Progenitor cell of endocrine pancreas (in vitro differentiated cells): ENCODE results near the gene CRIP3. TPM values are rescaled to one million over a fixed set of nuclear protein-coding genes. Genes with fewer than 3 reads are reported as not detected.
A peak's percentile ranks its signal among the peaks of the same experiment; 100 is the strongest.

Experiments
- DNase-seq: peaks from one replicate; pipeline ENCODE4 v3.0.0; 2021; ENCODE audit warnings: low spot score; ENCODE audit not compliant: unreplicated experiment
- H3K27ac Mint-ChIP-seq: 2 replicates; pipeline ENCODE4 v1.8.0; 2021; ENCODE audit warnings: mild to moderate bottlenecking, moderate library complexity, mixed read lengths
- H3K27me3 Mint-ChIP-seq: 2 replicates; pipeline ENCODE4 v1.8.0; 2021; ENCODE audit warnings: mixed read lengths
- H3K36me3 Mint-ChIP-seq: 2 replicates; pipeline ENCODE4 v1.8.0; 2022; ENCODE audit warnings: mixed read lengths; ENCODE audit not compliant: insufficient read depth
- H3K4me1 Mint-ChIP-seq: 2 replicates; pipeline ENCODE4 v1.8.0; 2021; ENCODE audit warnings: low read depth, mixed read lengths
- H3K4me3 Mint-ChIP-seq: 2 replicates; pipeline ENCODE4 v1.8.0; 2021; ENCODE audit warnings: low read depth, mild to moderate bottlenecking, moderate library complexity, mixed read lengths
- H3K9me3 Mint-ChIP-seq: 2 replicates; pipeline ENCODE4 v1.8.0; 2021; ENCODE audit warnings: low read depth, mixed read lengths
- CTCF ChIP-seq: fragments of 200-600 bp; sonication (generic); IDR thresholded peaks from one replicate; pipeline ENCODE4 v1.5.0; 2021; ENCODE audit warnings: antibody characterized with exemption, mild to moderate bottlenecking; ENCODE audit not compliant: unreplicated experiment
- total RNA-seq: library from RNA; stranded (reverse); gene quantifications from 2 replicates; pipeline ENCODE4 v1.2.1, GENCODE V29; 2021

Gene CRIP3
- total RNA-seq, 1 donor from 2014 or later, result 2.3 TPM

DNA sequence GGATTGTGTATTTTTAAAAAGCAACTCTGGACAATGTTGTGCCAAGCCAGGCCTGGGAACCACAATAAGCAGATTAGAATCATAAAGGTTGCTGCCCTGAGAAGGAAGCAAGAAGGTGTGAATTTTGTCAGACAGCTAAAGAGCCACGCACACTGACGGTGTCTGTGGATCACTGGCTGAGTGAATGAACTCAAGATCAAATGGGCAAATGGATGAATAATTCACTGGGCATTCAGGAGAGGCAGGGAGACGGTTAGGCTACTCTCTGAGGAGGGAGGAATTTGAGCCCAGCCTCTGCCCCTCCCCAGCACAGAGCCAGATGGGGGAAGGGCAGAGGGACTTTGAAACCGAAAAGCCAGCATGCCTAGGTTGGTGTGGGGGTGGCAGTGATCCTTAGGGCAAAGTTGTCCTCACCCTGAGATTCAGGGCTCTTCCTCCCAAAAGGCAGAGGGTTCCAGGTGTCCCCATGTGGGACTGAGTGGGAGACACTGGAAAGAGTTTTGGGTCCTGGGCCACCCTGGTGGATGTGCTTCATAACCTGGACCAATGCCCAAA is 30.0 kb downstream of the CRIP3 start:
- no peak for DNase-seq
- no peak for TF ChIP-seq CTCF
- Mint-ChIP-seq H3K36me3 (no peaks in the 10 kb centered on the region), H3K27ac (no peak overlapping the region), H3K9me3 (no peaks in the 10 kb centered on the region), H3K4me3 (no peak overlapping the region), H3K4me1 (peaks cover 7% of the 10 kb centered on the region), H3K27me3 (peaks cover 69% of the 10 kb centered on the region)

DNA sequence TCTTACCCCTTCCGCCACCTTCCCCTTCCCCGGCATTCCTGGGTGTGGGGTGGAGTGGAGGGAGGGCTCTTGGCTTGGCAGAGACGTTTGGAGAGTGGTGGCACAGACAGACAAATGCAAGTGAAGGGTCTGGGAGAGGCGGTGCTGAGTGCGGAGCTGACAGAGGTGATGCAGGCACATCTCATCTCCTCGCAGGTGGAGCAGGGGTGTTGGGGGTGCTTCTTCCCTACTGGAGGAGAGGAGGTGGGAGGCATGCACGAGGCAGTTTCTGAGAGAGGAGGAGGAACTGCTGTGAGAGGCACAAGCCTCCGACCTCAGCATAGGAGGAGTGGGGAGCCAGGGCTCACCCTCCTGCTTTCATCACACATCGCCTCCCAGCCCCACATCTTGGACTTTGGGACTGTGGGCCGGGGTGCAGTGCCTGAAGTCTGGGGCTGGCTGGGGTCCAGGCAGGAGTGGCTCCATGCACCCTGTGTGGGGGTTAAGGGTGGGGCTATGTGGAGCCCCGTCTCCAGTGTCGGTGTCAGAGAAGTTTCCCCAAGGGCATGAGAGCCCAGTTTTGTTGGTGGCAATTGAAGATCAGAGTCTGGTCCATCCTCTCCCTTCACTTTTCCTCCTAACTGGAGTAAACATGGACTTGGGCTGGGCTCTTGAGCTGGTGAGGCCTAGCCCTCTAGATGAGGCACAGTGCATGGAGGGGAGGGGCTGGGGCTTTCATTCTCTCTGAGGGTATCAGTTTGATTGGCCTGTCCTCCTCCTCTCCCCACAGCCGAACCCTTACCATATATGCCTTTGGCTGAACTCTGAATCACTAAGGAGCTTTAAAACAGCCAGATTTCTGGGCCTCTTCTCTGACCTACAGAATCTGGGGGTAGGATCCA is 30.7 kb downstream of the CRIP3 start:
- Mint-ChIP-seq H3K9me3 (no peaks in the 10 kb centered on the region), H3K27me3 (peaks cover 75% of the 10 kb centered on the region), H3K4me3 (no peak overlapping the region), H3K36me3 (no peaks in the 10 kb centered on the region), H3K27ac (no peak overlapping the region), H3K4me1 (peaks cover 7% of the 10 kb centered on the region)
- TF ChIP-seq CTCF, result no peak
- no peak for DNase-seq

DNA sequence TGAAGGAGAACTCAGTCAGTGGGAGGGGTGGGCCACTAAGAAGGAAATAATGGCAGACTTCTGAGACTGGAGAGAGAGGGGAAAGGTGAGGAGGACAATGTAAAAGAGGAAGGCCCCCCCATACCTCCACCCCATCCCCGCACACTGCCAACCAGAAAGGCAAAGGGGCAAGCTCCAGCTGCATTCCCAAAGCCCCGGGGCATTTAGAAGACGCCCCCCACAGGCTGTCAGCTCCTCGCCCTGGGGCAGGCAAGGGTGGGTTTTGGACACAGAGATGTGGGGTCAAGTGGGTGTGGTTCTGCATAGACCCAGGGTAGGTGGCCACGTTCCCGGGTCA is 31.4 kb downstream of the CRIP3 start:
- no peak overlapping the region for H3K4me3 Mint-ChIP-seq
- H3K27ac Mint-ChIP-seq, result no peak overlapping the region
- no peak for TF ChIP-seq CTCF
- no peak for DNase-seq
- H3K27me3 Mint-ChIP-seq, result peaks cover 77% of the 10 kb centered on the region
- peaks cover 7% of the 10 kb centered on the region for H3K4me1 Mint-ChIP-seq
- no peaks in the 10 kb centered on the region for H3K36me3 Mint-ChIP-seq
- H3K9me3 Mint-ChIP-seq, result no peaks in the 10 kb centered on the region

DNA sequence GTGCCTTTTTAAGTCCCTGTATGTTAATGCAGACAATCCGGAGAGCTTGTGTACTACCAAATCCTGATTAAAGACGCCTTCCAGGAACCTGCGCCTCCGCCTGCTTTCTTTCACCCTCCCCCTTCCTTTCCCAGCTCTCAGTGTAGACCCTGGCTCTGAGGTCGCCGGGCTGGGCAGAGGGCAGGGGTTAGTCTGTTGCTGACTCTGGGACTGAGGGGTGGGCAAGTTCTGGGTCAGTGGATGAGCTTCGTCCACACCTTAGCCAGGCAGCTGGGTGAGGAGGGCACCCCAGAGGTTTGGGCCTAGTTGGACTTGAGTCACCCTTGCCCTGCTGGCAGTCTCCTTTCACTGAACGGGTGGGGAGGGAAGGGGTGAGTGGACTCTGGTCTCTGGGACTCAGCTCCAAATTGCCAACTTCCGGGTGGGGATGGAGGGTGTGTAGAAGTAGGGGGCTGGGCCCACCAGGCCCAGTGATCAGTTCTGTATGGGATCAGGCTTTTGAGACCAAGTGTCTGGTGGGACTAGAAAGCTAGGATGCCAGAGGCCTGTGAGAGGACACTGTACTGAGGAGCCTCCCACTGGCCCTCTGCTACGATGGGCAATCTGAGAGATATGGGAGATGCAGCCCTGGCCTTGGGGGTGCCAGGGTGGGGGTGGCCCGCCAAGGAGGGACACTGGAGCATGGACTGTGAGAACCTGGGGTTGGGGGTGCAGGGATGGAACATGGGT is 31.9 kb downstream of the CRIP3 start:
- no peak overlapping the region for H3K27ac Mint-ChIP-seq
- H3K4me3 Mint-ChIP-seq, result no peak overlapping the region
- no peaks in the 10 kb centered on the region for H3K9me3 Mint-ChIP-seq
- H3K27me3 Mint-ChIP-seq, result peaks cover 78% of the 10 kb centered on the region
- TF ChIP-seq CTCF, result no peak
- no peak for DNase-seq
- H3K36me3 Mint-ChIP-seq, result no peaks in the 10 kb centered on the region
- H3K4me1 Mint-ChIP-seq, result peaks cover 7% of the 10 kb centered on the region

DNA sequence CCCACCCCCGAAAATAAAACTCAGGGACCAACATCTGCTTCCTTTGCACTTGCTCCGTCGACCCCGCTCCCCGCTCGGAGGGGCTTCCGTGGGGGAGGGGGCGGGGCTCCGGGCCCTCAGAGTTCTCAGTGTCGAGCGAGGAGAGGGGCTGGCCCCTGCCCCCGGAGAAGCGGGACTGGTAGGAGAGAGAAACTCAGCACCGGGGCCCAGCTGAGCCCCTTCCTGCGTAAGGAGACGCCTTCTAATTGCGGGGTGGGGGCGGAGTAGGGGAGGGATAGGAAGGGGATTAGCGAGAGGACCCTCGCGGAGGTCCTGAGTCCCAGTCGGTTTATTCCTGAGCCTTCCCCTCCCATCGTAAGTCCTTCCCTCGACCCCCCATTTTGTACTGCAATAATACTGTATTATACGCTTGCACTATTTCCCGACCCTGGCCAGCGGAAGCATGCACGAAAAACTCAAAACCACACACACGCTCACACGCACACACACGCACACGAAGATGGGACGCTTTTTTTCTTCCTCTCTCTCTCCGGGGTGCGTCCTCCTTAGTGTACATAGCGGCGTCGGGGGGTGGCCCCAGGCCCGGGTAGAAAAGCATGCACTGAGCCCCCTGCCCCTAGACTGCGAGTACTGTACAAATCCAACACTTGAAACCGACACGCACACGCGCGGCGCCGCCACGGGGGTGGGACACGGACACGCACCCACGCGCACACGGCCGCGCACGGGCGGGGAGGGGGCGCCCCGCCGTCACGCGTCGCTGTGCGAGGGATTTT is 32.6 kb downstream of the CRIP3 start:
- Mint-ChIP-seq H3K27ac (no peak overlapping the region), H3K4me1 (peaks cover 7% of the 10 kb centered on the region), H3K36me3 (no peaks in the 10 kb centered on the region), H3K27me3 (peaks cover 77% of the 10 kb centered on the region), H3K4me3 (peak overlapping the region; percentile 62), H3K9me3 (no peaks in the 10 kb centered on the region)
- DNase-seq, result no peak
- TF ChIP-seq CTCF, result no peak
